ENCODE results near the gene TRIM71.
"Not testable (repeated sequence)": the region's sequence is repeated elsewhere in the genome, so short reads cannot be mapped to it uniquely, and the experiment has no call there.

Gene TRIM71

DNA sequence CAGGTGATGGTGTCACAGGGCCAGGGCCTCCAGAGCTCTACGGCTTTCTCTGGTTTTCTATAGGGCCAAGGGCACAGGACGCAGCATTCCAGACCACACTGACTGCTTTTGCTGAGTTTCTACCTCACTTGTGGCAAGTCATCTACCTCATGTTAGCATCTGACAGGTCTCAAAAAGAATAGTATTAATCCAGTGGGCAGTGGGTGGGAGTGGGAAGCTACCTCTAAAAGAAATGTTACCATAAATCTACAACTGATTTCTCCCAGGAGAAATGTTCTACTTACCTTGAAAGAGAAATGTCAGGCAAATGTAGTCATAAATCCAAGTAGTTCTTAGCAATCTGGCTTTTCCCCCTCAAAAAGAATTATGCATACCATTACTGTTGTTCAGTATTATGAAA lies 77.9 kb downstream of the TRIM71 start:
- no peak for DNase-seq

DNA sequence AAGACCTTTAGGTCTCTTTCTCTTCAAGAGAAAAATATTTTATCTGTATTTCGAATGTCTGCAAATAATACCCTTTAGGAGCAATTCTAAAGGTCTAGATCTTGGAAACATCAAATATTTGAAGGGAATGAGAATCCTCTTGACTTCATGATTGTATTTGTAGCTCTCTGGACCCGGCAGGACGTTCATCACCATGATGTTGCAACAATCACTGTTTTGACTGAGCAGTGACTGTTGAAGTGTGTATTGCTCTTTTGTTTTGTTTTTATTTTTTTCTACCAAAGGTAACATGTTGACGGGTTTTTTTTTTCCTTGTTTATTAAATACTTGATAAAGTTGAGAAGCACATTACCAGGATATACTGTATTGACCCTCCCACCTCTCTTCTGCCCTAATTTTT lies 78.3 kb downstream of the TRIM71 start:
- no peak for DNase-seq

DNA sequence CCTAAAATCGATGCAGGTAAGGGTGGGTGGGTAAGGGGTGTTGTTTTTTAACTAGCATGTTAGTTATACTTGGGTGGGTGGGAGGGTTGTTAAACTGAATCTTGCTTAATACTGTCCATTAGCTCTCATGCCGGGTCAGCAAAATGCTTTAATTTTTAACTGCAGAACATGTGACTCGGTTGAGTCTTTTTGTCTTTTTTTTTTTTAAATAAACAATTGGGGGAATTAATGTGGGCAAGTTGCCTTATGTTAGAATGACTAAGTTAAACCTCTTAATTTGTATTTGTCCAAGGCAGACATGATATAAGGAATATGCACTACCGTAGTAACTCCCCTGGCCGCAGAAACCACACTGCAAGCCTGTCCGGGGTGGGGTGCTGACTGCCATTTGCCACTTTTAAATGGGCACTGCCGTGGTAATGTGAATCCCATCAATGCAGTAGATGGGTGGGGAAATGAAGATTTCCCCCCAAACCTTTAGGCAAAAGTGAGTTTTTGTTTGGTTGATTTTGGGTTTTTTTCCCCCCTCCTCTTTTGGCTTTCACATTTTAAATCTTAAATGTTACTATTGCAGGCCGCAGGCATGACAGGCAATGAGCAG lies 79.3 kb downstream of the TRIM71 start:
- DNase-seq: no peak

DNA sequence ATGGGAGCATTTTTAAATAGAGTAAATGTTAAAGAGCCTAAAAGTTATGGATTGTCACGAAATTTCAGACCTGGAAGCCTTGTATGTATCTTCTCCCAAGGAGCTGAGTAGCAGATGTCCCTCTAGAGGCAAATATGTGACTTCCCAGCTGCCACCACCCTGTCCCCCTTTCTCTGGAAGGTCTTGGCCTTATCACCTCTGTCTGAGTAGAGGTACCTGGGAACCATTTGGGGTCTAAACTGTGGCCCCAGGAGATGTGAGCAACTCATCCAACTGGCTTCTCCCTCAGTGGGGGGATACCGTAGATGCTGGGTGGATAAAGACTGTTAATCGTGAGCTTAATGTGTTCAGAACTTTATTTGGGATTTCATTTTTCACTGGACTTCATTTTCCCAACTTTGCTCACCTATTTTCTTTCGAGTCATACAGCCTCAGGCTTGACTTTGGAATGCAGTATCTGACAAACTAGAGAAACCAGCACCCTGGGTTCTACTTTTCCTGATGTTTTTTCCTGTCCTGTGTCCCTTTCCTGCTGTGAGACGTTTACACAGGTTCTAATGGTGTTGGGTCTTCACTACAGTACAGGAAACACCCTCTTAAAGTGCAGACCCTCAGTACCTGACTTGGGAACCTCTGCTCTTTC lies 80.3 kb downstream of the TRIM71 start:
- no peak for DNase-seq

DNA sequence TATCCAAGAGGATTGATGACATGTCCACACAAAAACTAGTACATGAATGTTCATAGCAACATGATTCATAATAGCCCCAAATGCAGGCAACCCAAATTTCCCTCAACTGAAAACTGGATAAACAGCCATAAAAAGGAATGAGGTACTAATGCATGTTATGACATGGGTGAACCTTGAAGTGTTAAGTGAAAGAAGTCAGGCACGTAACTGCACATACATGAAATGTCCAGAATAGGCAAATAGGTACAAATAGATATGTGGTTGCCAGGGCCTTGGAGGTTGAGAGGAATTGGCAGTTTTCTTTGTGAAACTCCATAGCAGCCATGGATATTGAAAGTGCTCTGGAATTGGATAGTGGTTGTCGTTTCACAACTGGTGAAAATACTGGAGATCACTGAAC lies 81.5 kb downstream of the TRIM71 start:
- DNase-seq: no peak

DNA sequence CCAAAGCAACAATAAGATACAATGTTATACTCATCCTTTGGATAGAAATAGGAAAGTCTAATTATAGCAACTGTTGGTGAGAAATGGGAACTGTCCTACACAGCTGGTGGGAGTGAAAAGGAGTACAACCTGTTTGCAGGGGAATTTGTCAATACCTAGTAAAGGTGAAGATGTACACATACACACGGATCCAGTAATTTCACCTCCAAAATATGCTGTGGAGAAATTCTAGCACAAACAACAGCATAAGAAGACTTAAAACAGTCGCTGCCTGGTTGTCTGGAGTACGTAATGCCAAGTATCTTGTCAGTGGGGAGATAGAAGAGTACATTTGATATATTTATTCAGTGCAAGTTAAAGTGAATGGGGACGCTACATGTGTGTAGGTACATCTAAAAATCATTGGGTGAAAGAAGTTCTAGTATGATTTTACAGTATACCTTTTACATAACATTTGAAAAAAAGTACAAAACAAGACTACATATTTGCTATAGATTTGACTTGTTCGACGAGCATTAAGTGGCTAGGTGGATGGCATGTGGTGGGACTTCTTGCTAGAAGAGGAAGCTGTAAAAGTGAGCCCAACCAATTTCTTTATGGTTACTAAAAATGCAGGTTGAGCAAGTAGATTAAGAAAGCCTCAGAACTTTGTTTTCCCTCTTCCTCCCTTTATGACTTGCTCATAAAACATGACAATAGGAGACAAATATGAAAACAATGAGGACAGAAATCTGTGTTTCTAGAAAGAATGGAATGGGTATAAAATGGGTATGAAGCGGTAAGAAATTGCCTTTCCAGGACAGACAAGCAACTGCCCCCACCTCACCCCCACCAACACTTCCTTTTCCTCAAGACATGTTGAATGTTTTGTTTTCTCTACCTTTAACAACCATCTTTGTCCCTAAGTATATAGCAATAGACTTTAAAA lies 83.5 kb downstream of the TRIM71 start:
- no peak for DNase-seq

DNA sequence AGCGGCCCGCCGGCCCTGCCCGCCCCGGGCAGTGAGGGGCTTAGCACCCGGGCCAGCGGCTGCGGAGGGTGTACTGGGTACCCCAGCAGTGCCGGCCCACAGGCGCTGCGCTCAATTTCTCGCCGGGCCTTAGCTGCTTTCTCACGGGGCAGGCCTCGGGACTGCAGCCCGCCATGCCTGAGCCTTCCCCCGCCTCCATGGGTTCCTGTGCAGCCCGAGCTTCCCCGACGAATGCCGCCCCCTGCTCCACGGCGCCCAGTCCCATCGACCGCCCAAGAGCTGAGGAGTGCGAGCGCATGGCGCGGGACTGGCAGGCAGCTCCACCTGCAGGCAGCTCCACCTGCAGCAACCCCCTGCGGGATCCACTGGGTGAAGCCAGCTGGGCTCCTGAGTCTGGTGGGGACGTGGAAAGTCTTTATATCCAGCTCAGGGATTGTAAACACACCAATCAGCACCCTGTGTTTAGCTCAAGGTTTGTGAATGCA lies 85.1 kb downstream of the TRIM71 start:
- peak; percentile 20 for DNase-seq

DNA sequence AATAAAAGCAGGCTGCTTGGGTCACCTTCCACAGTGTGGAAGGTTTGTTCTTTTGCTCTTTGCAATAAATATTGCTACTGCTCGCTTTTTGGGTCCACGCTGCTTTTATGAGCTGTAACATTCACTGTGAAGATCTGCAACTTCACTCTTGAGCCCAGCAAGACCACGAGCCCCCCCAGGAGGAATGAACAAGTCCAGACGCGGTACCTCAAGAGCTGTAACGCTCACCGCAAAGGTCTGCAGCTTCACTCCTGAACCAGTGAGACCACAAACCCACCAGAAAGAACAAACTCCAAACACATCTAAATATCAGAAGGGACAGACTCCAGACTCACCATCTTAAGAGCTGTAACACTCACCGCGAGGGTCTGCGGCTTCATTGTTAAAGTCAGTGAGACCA lies 86.2 kb downstream of the TRIM71 start:
- DNase-seq: no peak

DNA sequence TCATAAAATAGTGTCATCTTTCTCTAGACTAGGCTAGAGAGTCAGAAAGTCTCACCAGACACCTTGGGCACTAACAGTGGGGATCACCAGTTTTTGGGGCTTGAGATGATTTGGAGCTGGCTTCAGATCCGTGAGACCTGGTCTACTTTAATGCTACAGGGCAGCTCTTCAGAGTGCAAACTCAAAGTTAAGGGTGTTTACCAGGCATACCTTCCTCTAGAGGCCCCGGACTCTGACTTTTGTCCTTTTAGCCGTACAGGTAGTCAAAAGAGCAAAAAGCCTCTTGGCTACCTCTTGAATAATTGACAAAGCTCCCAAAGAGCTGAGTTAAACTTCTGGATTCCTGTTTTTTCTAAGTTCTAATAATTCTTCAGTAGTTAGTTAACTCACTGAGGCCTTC lies 92.2 kb downstream of the TRIM71 start:
- no peak for DNase-seq

DNA sequence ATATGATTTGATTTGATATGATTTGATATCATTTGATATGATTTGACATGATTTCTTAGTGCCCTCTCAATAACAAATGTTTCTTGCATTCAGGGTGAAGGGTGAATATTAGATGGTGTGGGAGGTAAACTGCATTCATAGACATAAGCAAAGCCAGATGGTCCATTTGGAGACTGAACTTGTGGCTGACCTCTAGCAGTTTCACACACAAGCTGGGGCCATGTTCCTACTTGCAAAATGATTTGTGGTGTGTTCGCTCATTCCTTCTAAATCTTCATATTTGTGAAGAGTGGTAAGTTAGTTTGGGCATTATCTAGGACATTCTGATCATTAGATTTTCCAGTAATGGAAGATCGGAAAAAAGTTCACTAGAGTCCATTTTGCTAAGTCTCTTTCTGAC lies 93.2 kb downstream of the TRIM71 start:
- no peak for DNase-seq

DNA sequence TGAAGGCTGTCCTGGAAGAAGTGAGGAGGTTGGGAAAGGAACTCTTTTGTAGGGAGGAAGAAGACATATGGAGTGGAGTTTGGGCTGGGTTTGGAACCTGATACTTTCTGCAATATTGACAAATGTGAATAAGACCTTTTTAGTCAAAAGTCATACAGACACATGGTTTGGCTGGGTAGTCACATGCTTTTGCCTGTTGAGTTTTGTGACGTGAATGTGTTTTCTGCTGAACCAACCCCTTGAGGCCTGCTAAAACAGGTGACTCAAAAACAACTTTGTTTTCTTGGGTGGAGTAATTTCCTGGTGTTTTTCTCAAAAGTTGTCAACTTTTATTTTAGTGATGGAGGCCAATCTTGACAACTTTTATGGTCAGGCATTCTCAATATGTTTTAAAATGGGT lies 94.2 kb downstream of the TRIM71 start:
- no peak for DNase-seq

DNA sequence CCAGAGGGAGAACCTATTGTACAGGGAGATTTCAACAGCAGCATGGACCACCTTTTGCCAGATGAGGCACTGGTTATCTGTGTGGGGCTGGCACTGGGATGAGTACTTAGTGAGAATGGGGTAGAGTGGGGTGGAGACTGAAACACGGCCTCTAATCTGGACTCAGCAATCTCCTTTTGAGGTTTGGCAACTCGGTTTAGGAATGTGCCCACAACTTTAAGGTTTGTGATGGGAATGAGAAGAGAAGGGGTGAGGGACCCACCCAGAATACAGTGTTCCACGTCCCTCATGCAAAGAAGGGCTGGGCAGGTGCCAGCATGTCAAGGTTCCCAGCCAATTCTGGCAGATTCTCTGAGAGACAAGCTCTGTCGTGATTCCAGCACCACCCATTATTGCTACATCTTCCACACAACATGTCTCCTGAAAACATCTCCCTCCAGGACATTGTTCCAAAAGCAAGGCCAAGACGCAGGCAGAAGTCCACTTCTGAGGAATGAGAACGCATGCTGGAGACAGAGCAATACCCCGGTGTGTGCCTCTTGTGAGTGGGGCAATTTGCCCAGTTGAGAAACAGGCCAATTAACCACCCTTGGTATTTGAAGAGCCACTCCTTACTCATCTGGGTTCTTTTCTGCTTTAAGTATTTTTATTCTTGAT lies 96.1 kb downstream of the TRIM71 start:
- DNase-seq: peak; percentile 29

DNA sequence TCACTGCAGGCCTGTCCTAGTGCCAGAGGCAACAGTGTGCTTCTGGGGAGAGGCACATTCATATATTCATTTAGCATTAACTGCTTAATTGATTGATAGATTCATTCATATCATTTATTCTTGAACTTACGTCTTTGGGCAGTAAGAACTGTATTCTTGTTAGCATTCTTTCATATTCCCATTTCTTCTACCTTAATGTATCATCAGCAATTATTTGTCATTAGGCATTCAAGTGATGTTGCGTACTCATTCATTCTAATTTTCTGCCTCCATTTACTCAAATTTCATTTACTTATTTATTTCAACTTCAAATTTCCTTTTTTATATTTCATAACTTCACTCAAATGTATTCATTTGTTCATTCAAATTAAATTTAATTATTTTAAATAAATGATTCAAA lies 102.1 kb downstream of the TRIM71 start:
- DNase-seq: no peak

DNA sequence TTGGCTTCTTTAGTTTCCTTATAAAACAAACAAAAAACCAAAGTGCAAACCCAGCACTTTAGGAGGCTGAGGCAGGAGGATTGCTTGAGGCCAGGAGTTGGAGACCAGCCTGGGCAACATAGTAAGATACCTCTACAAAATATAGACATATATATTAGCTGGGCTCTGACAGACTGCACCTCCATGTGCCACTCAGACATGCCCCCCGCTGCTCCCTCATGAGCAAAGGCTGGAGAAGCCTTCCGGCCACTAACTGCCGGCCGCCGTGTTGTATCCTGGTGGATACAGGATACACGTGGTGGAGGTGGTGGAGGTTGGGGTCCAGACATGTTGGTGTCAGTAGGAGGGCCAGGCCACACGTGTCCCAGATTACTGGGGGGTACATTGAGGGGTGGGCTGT lies 104.3 kb downstream of the TRIM71 start:
- no peak for DNase-seq

DNA sequence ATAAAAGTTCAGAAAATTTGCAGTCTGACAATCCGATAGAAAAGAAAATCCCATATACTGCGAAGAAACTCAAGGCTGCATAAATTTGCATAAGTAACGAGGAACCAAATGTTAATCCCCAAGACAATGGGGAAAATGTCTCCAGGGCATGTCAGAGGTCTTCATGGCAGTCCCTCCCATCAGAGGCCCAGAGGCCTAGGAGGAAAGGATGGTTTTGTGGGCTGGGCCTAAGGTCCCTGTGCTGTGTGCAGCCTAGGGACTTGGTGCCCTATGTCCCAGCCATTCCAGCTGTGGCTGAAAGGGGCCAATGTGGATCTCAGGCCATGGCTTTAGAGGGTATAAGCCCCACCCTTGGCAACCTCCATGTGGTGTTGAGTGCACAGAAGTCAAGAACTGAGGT lies 112.4 kb downstream of the TRIM71 start:
- DNase-seq: no peak

DNA sequence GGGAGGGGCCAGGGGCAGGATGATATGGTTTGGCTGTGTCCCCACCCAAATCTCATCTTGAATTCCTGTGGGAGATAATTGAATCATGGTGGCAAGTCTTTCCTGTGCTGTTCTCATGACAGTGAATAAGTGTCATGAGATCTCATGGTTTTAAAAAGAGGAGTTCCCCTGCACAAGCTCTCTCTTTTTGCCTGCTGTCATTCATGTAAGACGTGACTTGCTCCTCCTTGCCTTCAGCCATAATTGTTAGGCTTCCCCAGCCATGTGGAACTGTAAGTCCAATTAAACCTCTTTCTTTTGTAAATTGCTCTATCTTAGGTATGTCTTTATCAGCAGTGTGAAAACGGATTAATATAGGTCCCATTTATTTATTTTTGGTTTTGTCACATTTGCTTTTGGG lies 113.5 kb downstream of the TRIM71 start:
- not testable (repeated sequence) for DNase-seq

DNA sequence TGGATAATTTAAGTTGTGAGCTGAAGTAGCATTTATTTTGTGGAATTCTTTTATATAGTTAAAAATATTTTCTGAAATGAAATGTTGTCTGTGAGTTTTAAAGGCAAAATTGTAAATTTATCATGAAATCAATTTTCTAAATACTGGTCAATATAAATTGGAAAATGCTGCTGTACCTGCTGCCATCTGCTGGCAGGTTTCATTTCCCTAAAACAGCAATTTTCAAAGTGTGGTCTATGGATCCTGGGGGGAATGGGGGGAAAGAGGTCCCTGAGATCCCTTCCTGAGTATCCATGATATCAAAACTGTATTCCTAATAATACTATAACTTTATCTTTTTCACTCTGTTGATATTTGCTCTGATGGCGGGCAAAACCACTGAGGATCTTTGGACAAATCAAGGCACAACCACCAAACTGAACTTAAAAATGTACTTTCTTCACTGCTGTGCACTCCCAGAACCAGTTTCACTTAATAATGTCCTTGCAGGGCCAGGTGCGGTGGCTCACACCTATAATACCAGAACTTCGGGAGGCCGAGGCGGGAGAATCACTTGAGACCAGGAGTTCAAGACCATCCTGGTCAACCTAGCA lies 116.4 kb downstream of the TRIM71 start:
- peak; percentile 76 for DNase-seq

DNA sequence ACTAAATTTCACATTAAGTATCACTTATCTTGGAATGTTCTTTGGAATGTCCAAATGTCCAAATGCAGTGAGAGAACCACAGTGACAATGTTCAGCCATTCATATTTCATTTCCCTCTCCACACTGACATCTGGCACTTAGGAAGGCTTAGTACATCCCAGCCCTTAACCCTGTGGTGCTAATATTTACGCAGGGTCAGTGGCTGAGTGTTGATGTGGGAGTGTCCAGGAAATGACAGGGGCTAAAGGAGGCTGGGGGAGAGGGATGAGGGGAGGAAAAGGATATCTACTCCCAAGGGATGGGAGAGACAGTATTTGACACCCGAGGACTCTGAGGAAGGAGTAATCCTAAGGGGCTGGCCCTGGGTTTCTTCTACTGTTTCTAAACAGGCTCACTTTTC lies 119.5 kb downstream of the TRIM71 start:
- DNase-seq: peak; percentile 39

DNA sequence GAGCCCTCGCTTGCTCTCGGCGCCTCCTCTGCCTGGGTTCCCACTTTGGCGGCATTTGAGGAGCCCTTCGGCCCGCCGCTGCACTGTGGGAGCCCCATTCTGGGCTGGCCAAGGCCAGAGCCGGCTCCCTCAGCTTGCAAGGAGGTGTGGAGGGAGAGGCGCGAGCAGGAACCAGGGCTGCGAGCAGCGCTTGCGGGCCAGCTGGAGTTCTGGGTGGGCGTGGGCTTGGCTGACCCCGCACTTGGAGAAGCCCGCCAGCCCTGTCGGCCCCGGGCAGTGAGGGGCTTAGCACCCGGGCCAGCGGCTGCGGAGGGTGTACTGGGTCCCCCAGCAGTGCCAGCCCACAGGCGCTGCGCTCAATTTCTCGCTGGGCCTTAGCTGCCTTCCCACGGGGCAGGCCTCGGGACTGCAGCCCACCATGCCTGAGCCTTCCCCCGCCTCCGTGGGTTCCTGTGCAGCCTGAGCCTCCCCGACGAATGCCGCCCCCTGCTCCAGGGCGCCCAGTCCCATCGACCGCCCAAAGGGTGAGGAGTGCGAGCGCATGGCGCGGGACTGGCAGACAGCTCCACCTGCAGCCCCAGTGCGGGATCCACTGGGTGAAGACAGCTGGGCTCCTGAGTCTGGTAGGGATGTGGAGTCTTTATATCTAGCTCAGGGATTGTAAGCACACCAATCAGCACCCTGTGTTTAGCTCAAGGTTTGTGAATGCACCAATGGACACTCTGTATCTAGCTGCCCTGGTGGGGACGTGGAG lies 121.9 kb downstream of the TRIM71 start:
- DNase-seq: not testable (repeated sequence)

DNA sequence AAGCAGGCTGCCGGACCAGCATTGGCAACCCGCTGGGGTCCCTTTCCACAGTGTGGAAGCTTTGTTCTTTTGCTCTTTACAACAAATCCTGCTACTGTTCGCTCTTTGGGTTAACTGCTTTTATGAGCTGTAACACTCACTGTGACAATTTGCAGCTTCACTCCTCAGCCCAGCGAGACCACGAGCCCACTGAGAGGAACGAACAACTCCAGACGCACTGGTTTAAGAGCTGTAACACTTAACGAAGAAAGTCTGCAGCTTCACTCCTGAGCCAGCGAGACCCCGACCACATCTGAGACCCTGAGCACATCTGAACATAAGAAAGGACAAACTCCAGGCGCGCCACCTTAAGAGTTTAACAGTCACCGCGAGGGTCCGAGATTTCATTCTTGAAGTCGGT lies 122.9 kb downstream of the TRIM71 start:
- DNase-seq: no peak

DNA sequence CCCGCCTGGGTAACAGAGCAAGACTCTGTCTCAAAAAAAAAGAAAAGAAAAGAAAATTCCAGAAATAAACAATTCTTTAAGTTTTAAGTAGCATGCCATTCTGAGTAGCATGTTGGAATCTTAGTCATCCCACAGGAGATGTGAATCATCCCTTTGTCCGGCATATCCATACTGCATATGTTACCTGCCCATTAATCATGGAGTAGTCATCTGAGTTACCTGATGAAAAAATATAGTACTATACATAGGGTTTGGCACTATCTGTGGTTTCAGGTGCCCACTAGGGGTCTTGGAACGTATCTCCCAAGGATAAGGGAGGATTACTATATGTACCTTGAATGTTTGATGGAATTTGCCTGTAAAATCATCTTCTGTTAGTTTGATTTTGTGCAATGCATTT lies 127.3 kb downstream of the TRIM71 start:
- no peak for DNase-seq

DNA sequence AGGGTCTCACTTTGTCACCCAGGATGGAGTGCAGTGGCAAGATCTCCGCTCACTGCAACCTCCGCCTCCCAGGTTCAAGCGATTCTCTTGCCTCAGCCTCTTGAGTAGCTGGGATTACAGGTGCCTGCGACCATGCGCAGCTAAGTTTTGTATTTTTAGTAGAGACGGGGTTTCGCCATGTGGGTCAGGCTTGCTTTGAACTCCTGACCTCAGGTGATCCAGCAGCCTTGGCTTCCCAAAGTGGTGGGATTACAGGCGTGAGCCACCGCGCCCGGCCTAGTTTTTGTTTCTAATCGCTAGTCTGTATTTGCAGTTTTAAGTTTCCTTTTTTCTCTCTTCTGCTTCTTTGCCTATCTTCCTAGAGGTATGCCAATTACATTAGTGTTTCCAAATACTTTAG lies 127.8 kb downstream of the TRIM71 start:
- peak; percentile 10 for DNase-seq

Data from eye (tissue), 1 donor.